ENCODE measurements around the gene CFAP119. TPM values are rescaled to one million over a fixed set of nuclear protein-coding genes. Genes with fewer than 3 reads are reported as not detected.
A peak's percentile ranks its signal among the peaks of the same experiment; 100 is the strongest.

CFAP119 gene
- polyA plus RNA-seq, 3 donors, result 2.4 to 25.3 (median 3.5) TPM

GRCh38 chr16:30721167-30721566 lies 40.7 kb downstream of the CFAP119 start:
- Histone ChIP-seq H3K27ac (ENCODE audit: low read depth in 1 of 2, low read length in 2 of 2) (peak overlapping the region in 1 of 2 donors; percentile 93), H4K20me1 (ENCODE audit: insufficient read depth, low read length) (peaks cover 45% of the 10 kb centered on the region), H3K4me2 (replicated peaks; ENCODE audit: extremely low read depth, low read length, poor library complexity, severe bottlenecking) (no peak overlapping the region), H3K36me3 (replicated peaks in 1 of 2; ENCODE audit: control insufficient read depth in 1 of 2, insufficient read depth in 2 of 2, low read length in 2 of 2) (peaks cover 73 to 86% of the 10 kb centered on the region in 2 donors), H3K79me2 (ENCODE audit: insufficient read depth, low read length) (peaks cover 73% of the 10 kb centered on the region), H3K9ac (ENCODE audit: insufficient read depth, low read length, poor library complexity, severe bottlenecking) (no peak overlapping the region), H2AFZ (ENCODE audit: insufficient read depth, low read depth, low read length, poor library complexity, severe bottlenecking) (no peak overlapping the region), H3K4me1 (ENCODE audit: control insufficient read depth in 1 of 2, insufficient read depth in 2 of 2, low read length in 2 of 2) (peaks cover 38 to 41% of the 10 kb centered on the region in 2 donors), H3K4me3 (replicated peaks in 1 of 3; ENCODE audit: low read depth in 2 of 3, low read length in 3 of 3) (no peak overlapping the region), H3K27me3 (ENCODE audit: control insufficient read depth in 2 of 2, insufficient read depth in 2 of 2, low read length in 2 of 2) (no peaks in the 10 kb centered on the region), H3K9me3 (replicated peaks in 1 of 2; ENCODE audit: control insufficient read depth in 1 of 2, insufficient read depth in 1 of 2, low read length in 2 of 2) (no peaks in the 10 kb centered on the region)
- intact Hi-C loops (cut with micrococcal nuclease), result loop anchor here in 1 of 2 donors (5.0 kb wide), 1 partner anchor 36 kb away; no protein-coding TSS in a partner anchor
- whole genome bisulfite sequencing (ENCODE audit: insufficient coverage), result 100% methylated on average over 5 of the region's 8 CpGs
- H3K27ac Mint-ChIP-seq, result peak overlapping the region in 5 of 7 donors; percentile 28 to 85 (median 68)
- TF ChIP-seq CTCF (IDR thresholded peaks at IDR 0.05), result no peak
- H3K27me3 Mint-ChIP-seq (ENCODE audit: low read depth in 3 of 3), result peaks cover 0 to 5% (median 4%) of the 10 kb centered on the region in 3 donors
- H3K4me1 Mint-ChIP-seq, result peaks cover 43% of the 10 kb centered on the region
- DNase-seq, result no peak
- no peak overlapping the region for H3K4me3 Mint-ChIP-seq
- peaks cover 0 to 5% (median 0%) of the 10 kb centered on the region in 7 donors for H3K9me3 Mint-ChIP-seq
- H3K36me3 Mint-ChIP-seq, result peaks cover 74 to 88% of the 10 kb centered on the region in 2 donors

- DNase-seq, result no peak
- no peak for TF ChIP-seq CTCF (IDR thresholded peaks at IDR 0.05)
- Mint-ChIP-seq H3K27ac (peak overlapping the region in 4 of 7 donors; percentile 28 to 85 (median 69)), H3K4me3 (no peak overlapping the region), H3K36me3 (peaks cover 76 to 88% of the 10 kb centered on the region in 2 donors), H3K27me3 (ENCODE audit: low read depth in 3 of 3) (peaks cover 0 to 5% (median 4%) of the 10 kb centered on the region in 3 donors), H3K4me1 (peaks cover 43% of the 10 kb centered on the region), H3K9me3 (peaks cover 0 to 5% (median 0%) of the 10 kb centered on the region in 7 donors)
- peaks cover 38 to 41% of the 10 kb centered on the region in 2 donors for H3K4me1 ChIP-seq (ENCODE audit: control insufficient read depth in 1 of 2, insufficient read depth in 2 of 2, low read length in 2 of 2)
- H3K4me3 ChIP-seq (replicated peaks in 1 of 3; ENCODE audit: low read depth in 2 of 3, low read length in 3 of 3), result no peak overlapping the region
- no peaks in the 10 kb centered on the region for H3K27me3 ChIP-seq (ENCODE audit: control insufficient read depth in 2 of 2, insufficient read depth in 2 of 2, low read length in 2 of 2)
- no peak overlapping the region for H3K9ac ChIP-seq (ENCODE audit: insufficient read depth, low read length, poor library complexity, severe bottlenecking)
- peaks cover 69% of the 10 kb centered on the region for H3K79me2 ChIP-seq (ENCODE audit: insufficient read depth, low read length)
- H3K36me3 ChIP-seq (replicated peaks in 1 of 2; ENCODE audit: control insufficient read depth in 1 of 2, insufficient read depth in 2 of 2, low read length in 2 of 2), result peaks cover 77 to 86% of the 10 kb centered on the region in 2 donors
- H2AFZ ChIP-seq (ENCODE audit: insufficient read depth, low read depth, low read length, poor library complexity, severe bottlenecking), result no peak overlapping the region
- 100% methylated on average over 8 of the region's 9 CpGs for WGBS (ENCODE audit: insufficient coverage)
- peaks cover 41% of the 10 kb centered on the region for H4K20me1 ChIP-seq (ENCODE audit: insufficient read depth, low read length)
- H3K9me3 ChIP-seq (replicated peaks in 1 of 2; ENCODE audit: control insufficient read depth in 1 of 2, insufficient read depth in 1 of 2, low read length in 2 of 2), result no peaks in the 10 kb centered on the region
- H3K27ac ChIP-seq (ENCODE audit: low read depth in 1 of 2, low read length in 2 of 2), result peak overlapping the region in 1 of 2 donors; percentile 28
- intact Hi-C loops (cut with micrococcal nuclease), result loop anchor here in 1 of 2 donors (5.0 kb wide), 1 partner anchor 37 kb away; no protein-coding TSS in a partner anchor
- no peak overlapping the region for H3K4me2 ChIP-seq (replicated peaks; ENCODE audit: extremely low read depth, low read length, poor library complexity, severe bottlenecking)
Measured at GRCh38 chr16:30720694-30721093, 41.2 kb downstream of the CFAP119 start.
